ENCODE results near the gene PAK4. TPM values are rescaled to one million over a fixed set of nuclear protein-coding genes. Genes with fewer than 3 reads are reported as not detected.

PAK4 gene
- total and polyA plus RNA-seq, 2 experiments from 2014 or later = 20.3 to 39.6 TPM

DNA sequence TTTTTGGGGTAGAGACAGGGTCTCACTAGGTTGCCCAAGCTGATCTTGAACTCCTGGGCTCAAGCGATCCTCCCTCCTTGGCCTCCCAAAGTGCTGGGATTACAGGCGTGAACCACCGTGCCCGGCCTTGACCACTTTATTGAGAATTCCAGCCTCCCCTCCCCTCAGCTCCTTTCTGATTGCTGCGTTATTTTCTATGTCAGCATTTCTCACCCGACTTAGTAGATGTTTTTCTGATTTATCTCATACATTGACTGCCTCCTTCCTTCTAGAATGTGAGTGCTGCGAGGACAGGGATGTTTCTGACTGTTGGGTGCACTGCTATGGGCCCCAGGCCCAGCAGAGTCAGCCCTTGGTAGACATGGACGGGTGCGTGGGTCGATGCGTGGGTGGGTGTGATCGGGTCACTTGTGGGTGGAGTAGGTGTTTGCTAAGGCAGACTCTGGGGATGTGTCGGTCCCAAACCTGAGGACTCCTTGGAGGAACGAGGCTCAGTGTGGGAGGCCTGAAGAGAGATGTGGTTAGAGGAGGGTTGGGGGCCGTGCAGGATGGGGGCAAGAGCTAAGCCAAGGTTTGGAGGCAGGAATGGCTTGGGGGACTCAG is 37.0 kb downstream of the PAK4 start:
- no peaks in the 10 kb centered on the region for H3K9me2 ChIP-seq (replicated peaks; ENCODE audit: insufficient read depth)
- H3K27me3 ChIP-seq = no peaks in the 10 kb centered on the region
- H3K36me3 ChIP-seq (replicated peaks; ENCODE audit: insufficient read depth, low read depth) = no peaks in the 10 kb centered on the region
- DNase-seq (ENCODE audit: low spot score) = no peak
- H3K4me2 ChIP-seq = no peak overlapping the region
- peaks cover 69% of the 10 kb centered on the region for H4K20me1 ChIP-seq (ENCODE audit: insufficient read depth, poor library complexity, severe bottlenecking)
- no peaks in the 10 kb centered on the region for H3K9me3 ChIP-seq (ENCODE audit: low read depth)
- WGBS (ENCODE audit: low lambda C conversion rate, missing lambda C conversion rate) = 92% methylated on average over 15 of the region's 15 CpGs
- H3K27ac ChIP-seq = no peak overlapping the region
- peaks cover 41% of the 10 kb centered on the region for H3K4me1 ChIP-seq (ENCODE audit: insufficient read depth)
- no peak overlapping the region for H3K4me3 ChIP-seq
- TF ChIP-seq EZH2 (IDR thresholded peaks at IDR 0.05; ENCODE audit: borderline replicate concordance) (no peak), EZH2phosphoT487 (IDR thresholded peaks at IDR 0.05; ENCODE audit: low read depth, severe bottlenecking, unreplicated experiment) (no peak)
- TF ChIP-seq, protein P1, sequence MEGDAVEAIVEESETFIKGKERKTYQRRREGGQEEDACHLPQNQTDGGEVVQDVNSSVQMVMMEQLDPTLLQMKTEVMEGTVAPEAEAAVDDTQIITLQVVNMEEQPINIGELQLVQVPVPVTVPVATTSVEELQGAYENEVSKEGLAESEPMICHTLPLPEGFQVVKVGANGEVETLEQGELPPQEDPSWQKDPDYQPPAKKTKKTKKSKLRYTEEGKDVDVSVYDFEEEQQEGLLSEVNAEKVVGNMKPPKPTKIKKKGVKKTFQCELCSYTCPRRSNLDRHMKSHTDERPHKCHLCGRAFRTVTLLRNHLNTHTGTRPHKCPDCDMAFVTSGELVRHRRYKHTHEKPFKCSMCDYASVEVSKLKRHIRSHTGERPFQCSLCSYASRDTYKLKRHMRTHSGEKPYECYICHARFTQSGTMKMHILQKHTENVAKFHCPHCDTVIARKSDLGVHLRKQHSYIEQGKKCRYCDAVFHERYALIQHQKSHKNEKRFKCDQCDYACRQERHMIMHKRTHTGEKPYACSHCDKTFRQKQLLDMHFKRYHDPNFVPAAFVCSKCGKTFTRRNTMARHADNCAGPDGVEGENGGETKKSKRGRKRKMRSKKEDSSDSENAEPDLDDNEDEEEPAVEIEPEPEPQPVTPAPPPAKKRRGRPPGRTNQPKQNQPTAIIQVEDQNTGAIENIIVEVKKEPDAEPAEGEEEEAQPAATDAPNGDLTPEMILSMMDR (IDR thresholded peaks at IDR 0.05; ENCODE audit: poor library complexity) = no peak
- peaks cover 95% of the 10 kb centered on the region for H3K79me2 ChIP-seq
- no peak overlapping the region for H2AFZ ChIP-seq

DNA sequence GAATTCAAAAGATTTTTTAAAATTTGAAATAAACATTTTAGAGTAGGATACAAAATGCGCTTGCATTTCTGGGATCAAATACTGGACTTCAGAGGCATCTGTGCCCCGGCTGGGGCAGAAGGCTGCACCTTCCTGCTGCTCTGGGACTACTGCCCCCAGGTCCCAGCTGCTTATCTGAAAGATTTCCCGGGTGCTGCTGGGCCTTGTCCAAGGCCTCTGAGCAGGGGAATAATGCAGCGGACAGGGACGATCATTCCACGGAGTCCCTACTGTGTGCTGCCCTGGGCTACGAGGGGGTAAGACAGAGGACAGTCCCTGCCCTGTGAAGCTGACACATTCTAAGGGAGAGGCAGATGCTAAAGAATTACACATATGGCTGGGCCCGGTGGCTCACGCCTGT is 38.0 kb downstream of the PAK4 start:
- Histone ChIP-seq H3K9me3 (ENCODE audit: low read depth) (no peaks in the 10 kb centered on the region), H3K27ac (no peak overlapping the region), H3K36me3 (replicated peaks; ENCODE audit: insufficient read depth, low read depth) (no peaks in the 10 kb centered on the region), H3K27me3 (no peaks in the 10 kb centered on the region), H3K79me2 (peaks cover 91% of the 10 kb centered on the region), H3K4me2 (no peak overlapping the region), H2AFZ (no peak overlapping the region), H3K9me2 (replicated peaks; ENCODE audit: insufficient read depth) (no peaks in the 10 kb centered on the region), H4K20me1 (ENCODE audit: insufficient read depth, poor library complexity, severe bottlenecking) (peaks cover 67% of the 10 kb centered on the region), H3K4me1 (ENCODE audit: insufficient read depth) (peaks cover 36% of the 10 kb centered on the region), H3K4me3 (no peak overlapping the region)
- WGBS (ENCODE audit: low lambda C conversion rate, missing lambda C conversion rate) = 84% methylated on average over 9 of the region's 9 CpGs
- TF ChIP-seq, protein P1 (IDR thresholded peaks at IDR 0.05; ENCODE audit: poor library complexity) = no peak
- no peak for TF ChIP-seq EZH2phosphoT487 (IDR thresholded peaks at IDR 0.05; ENCODE audit: low read depth, severe bottlenecking, unreplicated experiment)
- no peak for TF ChIP-seq EZH2 (IDR thresholded peaks at IDR 0.05; ENCODE audit: borderline replicate concordance)
- no peak for DNase-seq (ENCODE audit: low spot score)

DNA sequence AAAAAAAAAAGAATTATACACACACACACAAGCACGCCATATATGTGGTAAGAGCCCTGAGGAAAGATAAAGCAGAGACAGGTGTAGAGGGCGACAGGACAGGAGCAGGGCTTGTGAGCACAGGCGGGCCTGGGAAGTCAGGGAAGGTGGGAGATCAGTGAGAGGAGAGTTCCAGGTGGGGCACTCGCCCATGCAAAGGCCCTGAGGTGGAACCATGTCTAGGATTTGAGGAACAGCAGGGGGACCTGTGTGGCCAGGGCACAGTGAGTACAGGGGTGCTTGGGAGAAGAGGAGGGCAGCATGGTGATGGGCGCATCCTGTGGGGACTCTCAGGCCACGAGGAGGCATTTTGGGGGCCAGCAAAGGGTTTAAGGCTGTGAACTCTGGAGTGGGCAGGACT is 38.7 kb downstream of the PAK4 start:
- peaks cover 84% of the 10 kb centered on the region for H3K79me2 ChIP-seq

More for the DNA sequence above, 38.7 kb downstream of the PAK4 start:
- TF ChIP-seq EZH2phosphoT487 (IDR thresholded peaks at IDR 0.05; ENCODE audit: low read depth, severe bottlenecking, unreplicated experiment) (no peak), EZH2 (IDR thresholded peaks at IDR 0.05; ENCODE audit: borderline replicate concordance) (no peak)
- TF ChIP-seq, protein P1 (IDR thresholded peaks at IDR 0.05; ENCODE audit: poor library complexity) = no peak
- no peak for DNase-seq (ENCODE audit: low spot score)
- Histone ChIP-seq H4K20me1 (ENCODE audit: insufficient read depth, poor library complexity, severe bottlenecking) (peaks cover 64% of the 10 kb centered on the region), H3K4me2 (no peak overlapping the region), H2AFZ (no peak overlapping the region), H3K9me3 (ENCODE audit: low read depth) (no peaks in the 10 kb centered on the region), H3K9me2 (replicated peaks; ENCODE audit: insufficient read depth) (no peaks in the 10 kb centered on the region), H3K4me1 (ENCODE audit: insufficient read depth) (peaks cover 30% of the 10 kb centered on the region), H3K4me3 (no peak overlapping the region), H3K36me3 (replicated peaks; ENCODE audit: insufficient read depth, low read depth) (no peaks in the 10 kb centered on the region), H3K27ac (no peak overlapping the region), H3K27me3 (no peaks in the 10 kb centered on the region)
- 99% methylated on average over 6 of the region's 6 CpGs for WGBS (ENCODE audit: low lambda C conversion rate, missing lambda C conversion rate)
